Central memory CD8-positive, alpha-beta T cell (primary cell): Measurements from ENCODE around the gene KCNMA1.

Source experiments
- ATAC-seq: fragments of 150-1000 bp; cut with Tn5 transposase; replicated peaks from 2 replicates; pipeline ENCODE4 v1.10.0; 2022; ENCODE audit warnings: mild to moderate bottlenecking, moderate FRiP score, moderate number of reproducible peaks; ENCODE audit not compliant: poor library complexity, severe bottlenecking; ENCODE audit errors: extremely low read depth
- DNase-seq, 2 donors: peaks; one replicate each; pipeline ENCODE4 v3.0.0; 2021; ENCODE audit warnings: low spot score in 2 of 2
- H3K27ac Mint-ChIP-seq: one replicate; pipeline ENCODE4 v1.8.0; 2022; ENCODE audit warnings: low read depth, mild to moderate bottlenecking, moderate library complexity, mixed read lengths
- H3K27me3 Mint-ChIP-seq: one replicate; pipeline ENCODE4 v1.8.0; 2022; ENCODE audit warnings: mixed read lengths
- H3K36me3 Mint-ChIP-seq: one replicate; pipeline ENCODE4 v1.8.0; 2022; ENCODE audit warnings: mild to moderate bottlenecking, moderate library complexity, mixed read lengths; ENCODE audit not compliant: insufficient read depth
- H3K4me1 Mint-ChIP-seq: one replicate; pipeline ENCODE4 v1.8.0; 2022; ENCODE audit warnings: mixed read lengths
- H3K4me3 Mint-ChIP-seq: one replicate; pipeline ENCODE4 v1.8.0; 2022; ENCODE audit warnings: mild to moderate bottlenecking, moderate library complexity, mixed read lengths
- H3K9me3 Mint-ChIP-seq: one replicate; pipeline ENCODE4 v1.8.0; 2022; ENCODE audit warnings: mixed read lengths

KCNMA1 gene

GRCh38 chr10:76878514-76878913 lies 759.1 kb downstream of the KCNMA1 start:
- H3K27me3 Mint-ChIP-seq = no peaks in the 10 kb centered on the region
- no peak overlapping the region for H3K4me3 Mint-ChIP-seq
- no peaks in the 10 kb centered on the region for H3K4me1 Mint-ChIP-seq

GRCh38 chr10:76874896-76875295 lies 762.7 kb downstream of the KCNMA1 start:
- Mint-ChIP-seq H3K36me3 (no peaks in the 10 kb centered on the region), H3K4me1 (no peaks in the 10 kb centered on the region), H3K27me3 (no peaks in the 10 kb centered on the region), H3K4me3 (no peak overlapping the region), H3K9me3 (peaks cover 11% of the 10 kb centered on the region), H3K27ac (no peak overlapping the region)
- no peak for DNase-seq
- no peak for ATAC-seq

More at GRCh38 chr10:76878514-76878913, 759.1 kb downstream of the KCNMA1 start:
- Mint-ChIP-seq H3K9me3 (no peaks in the 10 kb centered on the region), H3K36me3 (peaks cover 2% of the 10 kb centered on the region), H3K27ac (no peak overlapping the region)
- ATAC-seq (no peak), DNase-seq (no peak)

GRCh38 chr10:76874176-76874575 lies 763.4 kb downstream of the KCNMA1 start:
- Mint-ChIP-seq H3K36me3 (no peaks in the 10 kb centered on the region), H3K4me3 (no peak overlapping the region), H3K4me1 (no peaks in the 10 kb centered on the region), H3K27me3 (no peaks in the 10 kb centered on the region), H3K27ac (no peak overlapping the region), H3K9me3 (peaks cover 14% of the 10 kb centered on the region)
- DNase-seq = no peak
- no peak for ATAC-seq

DNA sequence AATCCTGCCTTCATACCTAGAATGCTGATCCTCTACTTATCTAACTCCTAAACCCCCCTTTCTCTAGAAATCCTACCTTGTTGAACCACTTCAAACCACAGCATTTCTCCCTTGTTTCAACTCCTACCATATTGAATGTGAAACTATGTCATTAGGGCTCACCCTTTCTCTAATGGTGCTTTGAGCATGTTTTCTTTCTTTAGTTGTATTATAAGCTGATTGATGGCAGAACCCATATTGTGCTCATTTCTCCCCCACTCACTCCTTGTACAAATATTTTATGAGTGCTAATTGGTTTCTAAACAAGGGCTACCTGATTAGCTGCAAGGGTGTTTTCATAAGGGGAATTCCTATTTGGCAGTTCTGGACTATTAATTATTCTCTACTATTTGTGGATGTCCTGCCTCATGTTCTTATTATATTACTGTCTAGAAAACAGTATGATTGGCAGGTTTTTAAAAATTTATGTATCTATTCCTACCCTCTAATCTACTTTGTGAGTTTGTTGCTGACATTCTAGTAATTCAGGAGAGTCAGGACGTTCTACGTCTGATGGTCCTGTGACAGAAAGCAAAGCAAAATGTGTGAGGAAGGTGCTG lies 765.8 kb downstream of the KCNMA1 start:
- no peaks in the 10 kb centered on the region for H3K36me3 Mint-ChIP-seq

DNA sequence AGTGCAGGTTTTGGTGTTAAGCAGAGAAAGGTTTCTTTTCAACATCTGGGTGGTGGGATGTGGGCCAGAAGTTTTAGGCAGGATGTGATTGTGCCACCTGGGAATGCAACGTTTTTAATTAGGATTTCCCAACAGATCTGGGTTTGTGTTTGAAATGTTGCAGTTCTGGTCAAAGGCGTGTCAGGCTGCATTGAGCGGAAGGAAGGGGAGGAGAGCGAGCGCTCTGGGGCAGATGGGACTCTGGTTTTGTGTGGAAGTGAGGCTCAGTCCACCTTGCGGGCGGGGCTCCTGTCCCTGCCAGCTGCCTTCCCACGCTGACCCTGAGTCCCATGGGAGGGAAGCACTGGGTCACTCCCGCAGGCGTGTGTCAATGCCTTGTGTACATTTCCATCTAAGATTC lies 767.7 kb downstream of the KCNMA1 start:
- Mint-ChIP-seq H3K27ac (no peak overlapping the region), H3K4me3 (no peak overlapping the region), H3K27me3 (no peaks in the 10 kb centered on the region), H3K4me1 (no peaks in the 10 kb centered on the region), H3K36me3 (no peaks in the 10 kb centered on the region), H3K9me3 (peaks cover 14% of the 10 kb centered on the region)
- no peak for DNase-seq
- ATAC-seq = no peak

More for the DNA sequence above, 765.8 kb downstream of the KCNMA1 start:
- Mint-ChIP-seq H3K27me3 (no peaks in the 10 kb centered on the region), H3K4me1 (no peaks in the 10 kb centered on the region), H3K4me3 (no peak overlapping the region), H3K27ac (no peak overlapping the region), H3K9me3 (peaks cover 14% of the 10 kb centered on the region)
- no peak for DNase-seq
- no peak for ATAC-seq

GRCh38 chr10:76868098-76868977 lies 769.3 kb downstream of the KCNMA1 start:
- Mint-ChIP-seq H3K4me3 (no peak overlapping the region), H3K27me3 (no peaks in the 10 kb centered on the region), H3K4me1 (no peaks in the 10 kb centered on the region), H3K36me3 (no peaks in the 10 kb centered on the region), H3K9me3 (peaks cover 14% of the 10 kb centered on the region), H3K27ac (no peak overlapping the region)
- DNase-seq (no peak), ATAC-seq (no peak)

DNA sequence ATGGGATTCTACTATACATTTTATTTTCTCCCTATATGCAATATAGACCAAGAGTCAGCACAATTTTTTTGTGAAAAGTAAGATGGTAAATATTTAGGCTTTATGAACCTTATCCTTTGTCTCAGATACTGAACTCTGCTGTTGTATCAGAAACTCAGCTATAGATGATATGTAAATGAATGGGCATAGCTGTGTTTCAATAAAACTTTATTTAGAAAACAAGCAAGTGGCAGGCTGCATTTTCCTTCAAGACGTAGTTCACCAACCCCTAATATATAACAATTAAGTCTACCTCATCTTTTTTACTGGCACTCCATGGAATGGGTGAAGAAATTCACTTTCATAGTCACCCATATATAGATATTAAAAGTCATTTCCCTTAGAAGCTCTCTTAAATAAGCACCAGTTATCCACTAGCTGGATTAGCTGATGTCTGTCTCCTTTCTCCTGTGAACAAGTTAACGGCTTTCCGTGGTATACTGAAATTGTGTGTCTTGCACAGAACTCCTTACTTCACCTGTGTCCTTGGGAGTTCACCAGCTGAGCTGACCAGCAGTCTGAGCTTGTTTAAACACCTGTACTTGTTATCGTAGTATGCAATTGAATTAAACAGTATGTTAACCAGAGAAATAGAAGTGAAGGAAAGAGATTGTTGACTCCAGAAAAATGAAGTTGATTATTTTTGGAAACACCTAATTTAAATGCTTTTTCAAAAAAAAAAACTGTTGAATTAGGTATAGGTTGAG lies 770.6 kb downstream of the KCNMA1 start:
- Mint-ChIP-seq H3K36me3 (no peaks in the 10 kb centered on the region), H3K27me3 (no peaks in the 10 kb centered on the region), H3K27ac (no peak overlapping the region), H3K4me3 (no peak overlapping the region), H3K4me1 (no peaks in the 10 kb centered on the region), H3K9me3 (peaks cover 14% of the 10 kb centered on the region)
- DNase-seq = no peak
- ATAC-seq = no peak

GRCh38 chr10:76864922-76865321 lies 772.7 kb downstream of the KCNMA1 start:
- Mint-ChIP-seq H3K9me3 (peaks cover 3% of the 10 kb centered on the region), H3K36me3 (no peaks in the 10 kb centered on the region), H3K4me3 (no peak overlapping the region), H3K27me3 (no peaks in the 10 kb centered on the region), H3K27ac (no peak overlapping the region), H3K4me1 (no peaks in the 10 kb centered on the region)
- no peak for ATAC-seq
- DNase-seq = no peak

DNA sequence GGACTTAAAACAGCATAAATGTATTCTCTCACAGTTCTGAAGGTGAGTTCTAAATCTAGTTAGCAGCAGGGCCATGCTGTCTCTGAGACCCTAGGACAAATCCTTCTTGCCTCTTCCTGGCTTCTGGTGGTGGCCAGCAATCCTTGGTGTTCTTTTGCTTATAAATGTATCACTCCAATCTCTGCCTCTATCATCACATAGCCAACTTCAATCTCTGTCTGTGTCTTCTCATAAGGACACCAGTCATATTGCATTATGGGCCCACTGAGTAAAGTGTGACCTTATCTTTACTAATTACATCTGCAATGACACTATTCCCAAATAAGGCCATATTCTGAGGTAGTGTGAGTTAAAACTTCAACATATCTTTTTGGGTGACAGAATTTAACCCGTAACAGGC lies 778.9 kb downstream of the KCNMA1 start:
- H3K9me3 Mint-ChIP-seq = peaks cover 6% of the 10 kb centered on the region

GRCh38 chr10:76840802-76841201 lies 796.8 kb downstream of the KCNMA1 start:
- Mint-ChIP-seq H3K4me3 (no peak overlapping the region), H3K27me3 (no peaks in the 10 kb centered on the region), H3K9me3 (peaks cover 13% of the 10 kb centered on the region), H3K36me3 (no peaks in the 10 kb centered on the region), H3K27ac (no peak overlapping the region), H3K4me1 (no peaks in the 10 kb centered on the region)
- DNase-seq = no peak
- ATAC-seq = no peak

More for the DNA sequence above, 778.9 kb downstream of the KCNMA1 start:
- no peak overlapping the region for H3K27ac Mint-ChIP-seq
- no peak for ATAC-seq
- no peak overlapping the region for H3K4me3 Mint-ChIP-seq
- H3K4me1 Mint-ChIP-seq = no peaks in the 10 kb centered on the region
- no peak for DNase-seq
- no peaks in the 10 kb centered on the region for H3K27me3 Mint-ChIP-seq
- H3K36me3 Mint-ChIP-seq = no peaks in the 10 kb centered on the region

GRCh38 chr10:76839276-76839675 lies 798.3 kb downstream of the KCNMA1 start:
- Mint-ChIP-seq H3K27ac (no peak overlapping the region), H3K36me3 (no peaks in the 10 kb centered on the region), H3K4me1 (no peaks in the 10 kb centered on the region), H3K4me3 (no peak overlapping the region), H3K27me3 (no peaks in the 10 kb centered on the region), H3K9me3 (peaks cover 10% of the 10 kb centered on the region)
- no peak for ATAC-seq
- DNase-seq = no peak

DNA sequence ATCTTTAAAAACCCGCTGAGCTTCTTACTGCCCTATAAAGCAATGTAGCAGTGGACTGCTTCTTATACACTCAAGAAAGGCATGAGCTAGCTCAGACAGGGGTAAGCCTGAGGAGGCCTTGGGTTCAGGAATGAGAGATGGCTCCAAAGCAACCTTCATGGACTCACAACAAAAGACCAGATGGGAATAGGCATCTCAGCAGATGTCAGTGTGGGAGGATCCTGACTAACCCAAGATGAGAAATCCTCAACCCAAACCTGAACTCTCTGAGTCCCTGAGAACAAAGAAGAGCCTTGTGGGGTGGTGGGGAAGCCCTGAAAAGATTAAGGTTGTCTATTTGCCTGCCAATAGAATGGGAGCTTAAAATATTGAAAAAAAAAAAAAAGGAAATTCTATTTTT lies 807.4 kb downstream of the KCNMA1 start:
- H3K27me3 Mint-ChIP-seq = no peaks in the 10 kb centered on the region

More for the DNA sequence above, 807.4 kb downstream of the KCNMA1 start:
- Mint-ChIP-seq H3K4me1 (no peaks in the 10 kb centered on the region), H3K4me3 (no peak overlapping the region), H3K9me3 (peaks cover 21% of the 10 kb centered on the region), H3K27ac (no peak overlapping the region), H3K36me3 (peaks cover 1% of the 10 kb centered on the region)
- DNase-seq = no peak
- ATAC-seq = no peak
